Measurements from ENCODE around the gene FTO.

The FTO gene

GRCh38 chr16:54051821-54052220 is 347.9 kb downstream of the FTO start:
- Histone ChIP-seq H3K36me3 (ENCODE audit: insufficient read depth) (no peaks in the 10 kb centered on the region), H3K4me3 (IDR thresholded peaks at IDR 0.05; ENCODE audit: insufficient read depth, low read depth, low read length) (no peak overlapping the region), H3K27ac (no peak overlapping the region), H3K79me2 (ENCODE audit: insufficient read depth, low read depth) (no peaks in the 10 kb centered on the region), H2AFZ (ENCODE audit: low read depth) (no peak overlapping the region), H3K4me2 (no peak overlapping the region), H3K4me1 (ENCODE audit: low read depth, poor library complexity, severe bottlenecking) (no peaks in the 10 kb centered on the region), H4K20me1 (ENCODE audit: insufficient read depth) (no peaks in the 10 kb centered on the region), H3K9ac (no peak overlapping the region), H3K27me3 (ENCODE audit: insufficient read depth, low read depth) (no peaks in the 10 kb centered on the region)
- no peak for TF ChIP-seq CTCF (conservative IDR thresholded peaks at IDR 0.05; ENCODE audit: low read depth, low read length)

GRCh38 chr16:54052271-54052670 is 348.3 kb downstream of the FTO start:
- TF ChIP-seq CTCF (conservative IDR thresholded peaks at IDR 0.05; ENCODE audit: low read depth, low read length), result no peak
- Histone ChIP-seq H3K9ac (no peak overlapping the region), H3K27ac (no peak overlapping the region), H4K20me1 (ENCODE audit: insufficient read depth) (no peaks in the 10 kb centered on the region), H3K4me1 (ENCODE audit: low read depth, poor library complexity, severe bottlenecking) (no peaks in the 10 kb centered on the region), H3K4me2 (no peak overlapping the region), H3K79me2 (ENCODE audit: insufficient read depth, low read depth) (no peaks in the 10 kb centered on the region), H2AFZ (ENCODE audit: low read depth) (no peak overlapping the region), H3K36me3 (ENCODE audit: insufficient read depth) (no peaks in the 10 kb centered on the region), H3K27me3 (ENCODE audit: insufficient read depth, low read depth) (no peaks in the 10 kb centered on the region), H3K4me3 (IDR thresholded peaks at IDR 0.05; ENCODE audit: insufficient read depth, low read depth, low read length) (no peak overlapping the region)

- H3K4me1 ChIP-seq (ENCODE audit: low read depth, poor library complexity, severe bottlenecking), result no peaks in the 10 kb centered on the region
- no peak overlapping the region for H3K27ac ChIP-seq
- H3K4me2 ChIP-seq, result no peak overlapping the region
- no peak overlapping the region for H2AFZ ChIP-seq (ENCODE audit: low read depth)
- no peaks in the 10 kb centered on the region for H3K79me2 ChIP-seq (ENCODE audit: insufficient read depth, low read depth)
- no peaks in the 10 kb centered on the region for H3K27me3 ChIP-seq (ENCODE audit: insufficient read depth, low read depth)
- H4K20me1 ChIP-seq (ENCODE audit: insufficient read depth), result no peaks in the 10 kb centered on the region
- no peak overlapping the region for H3K4me3 ChIP-seq (IDR thresholded peaks at IDR 0.05; ENCODE audit: insufficient read depth, low read depth, low read length)
- no peak for TF ChIP-seq CTCF (conservative IDR thresholded peaks at IDR 0.05; ENCODE audit: low read depth, low read length)
- H3K9ac ChIP-seq, result no peak overlapping the region
- H3K36me3 ChIP-seq (ENCODE audit: insufficient read depth), result no peaks in the 10 kb centered on the region
Observed at GRCh38 chr16:54053891-54054820, 350.2 kb downstream of the FTO start.

GRCh38 chr16:54055191-54055590 is 351.2 kb downstream of the FTO start:
- Histone ChIP-seq H3K36me3 (ENCODE audit: insufficient read depth) (no peaks in the 10 kb centered on the region), H2AFZ (ENCODE audit: low read depth) (no peak overlapping the region), H4K20me1 (ENCODE audit: insufficient read depth) (no peaks in the 10 kb centered on the region), H3K9ac (no peak overlapping the region), H3K4me1 (ENCODE audit: low read depth, poor library complexity, severe bottlenecking) (no peaks in the 10 kb centered on the region), H3K79me2 (ENCODE audit: insufficient read depth, low read depth) (no peaks in the 10 kb centered on the region), H3K4me2 (no peak overlapping the region), H3K27ac (no peak overlapping the region), H3K27me3 (ENCODE audit: insufficient read depth, low read depth) (no peaks in the 10 kb centered on the region), H3K4me3 (IDR thresholded peaks at IDR 0.05; ENCODE audit: insufficient read depth, low read depth, low read length) (no peak overlapping the region)
- no peak for TF ChIP-seq CTCF (conservative IDR thresholded peaks at IDR 0.05; ENCODE audit: low read depth, low read length)
